Measurements from ENCODE around the gene CLK3. TPM values are rescaled to one million over a fixed set of nuclear protein-coding genes. Genes with fewer than 3 reads are reported as not detected.
A peak's percentile ranks its signal among the peaks of the same experiment; 100 is the strongest.

CLK3 gene
- total and polyA plus RNA-seq, 10 of the 15 experiments (the other 5 are each of a cell fraction or from before 2014, with no cell fraction given) = 3.3 to 169 (median 66.2) TPM

DNA sequence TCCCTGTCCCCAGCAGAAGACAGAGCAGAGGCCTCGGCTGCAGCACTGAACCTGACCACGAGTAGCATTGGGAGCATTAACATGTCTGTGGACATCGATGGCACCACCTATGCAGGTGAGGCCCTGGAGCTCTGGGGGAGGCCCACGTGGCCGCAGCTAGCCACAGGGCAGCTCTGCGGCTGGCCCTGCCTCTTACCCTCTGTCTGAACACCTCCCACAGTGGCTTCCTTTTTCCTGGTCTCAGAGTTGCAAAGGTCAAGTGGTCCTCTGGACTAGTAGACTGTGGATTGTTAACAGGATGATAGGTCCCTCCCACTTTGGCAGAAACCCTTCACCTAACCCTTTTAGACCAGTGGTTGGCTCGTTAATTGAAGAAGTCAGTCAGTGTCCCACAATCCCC, 22.5 kb upstream of the CLK3 start (continued):
- TF ChIP-seq RELA (IDR thresholded peaks at IDR 0.05; ENCODE audit: borderline replicate concordance, partially characterized antibody) (no peak), ZNF207 (IDR thresholded peaks at IDR 0.05; ENCODE audit: borderline replicate concordance) (no peak), TCF7 (IDR thresholded peaks at IDR 0.05; ENCODE audit: borderline replicate concordance) (no peak), IKZF1 (conservative IDR thresholded peaks at IDR 0.05) (no peak), ZNF217 (IDR thresholded peaks at IDR 0.05) (no peak), YBX1 (IDR thresholded peaks at IDR 0.05) (no peak), POLR2A (IDR thresholded peaks at IDR 0.05; ENCODE audit: low read depth, low read length) (no peak; the same call in 1 of the 2 replicates)

DNA sequence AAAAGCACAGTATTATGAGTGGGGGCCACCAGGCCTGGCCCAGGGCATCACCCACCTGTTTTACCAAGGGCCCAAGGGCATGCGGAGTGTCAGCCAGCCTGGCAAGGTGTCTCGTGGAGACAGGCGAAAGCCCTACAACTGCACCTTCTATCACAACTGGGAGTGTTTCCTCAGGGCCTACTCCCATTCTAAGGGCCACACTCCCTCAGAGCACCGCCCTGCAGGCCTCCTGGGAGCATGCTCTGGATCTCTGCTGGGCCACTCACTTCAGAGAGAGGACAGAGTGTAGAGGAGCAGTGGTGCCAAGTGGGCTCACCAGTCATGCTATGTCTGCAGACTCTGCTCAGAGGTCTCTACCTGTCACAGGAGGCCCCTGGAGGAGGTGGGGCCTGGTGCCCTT, 21.2 kb upstream of the CLK3 start:
- in situ Hi-C loops (cut with MboI) (no loop called here), intact Hi-C loops (cut with micrococcal nuclease; ENCODE audit: unreplicated experiment) (no loop called here)
- TF ChIP-seq NFIC (IDR thresholded peaks at IDR 0.05; ENCODE audit: low read depth, low read length) = no peak
- peak; percentile 19; the same call in 1 of the 2 replicates for TF ChIP-seq POLR2AphosphoS5 (IDR thresholded peaks at IDR 0.05; ENCODE audit: low read length)
- no peak for TF ChIP-seq RB1 (IDR thresholded peaks at IDR 0.05; ENCODE audit: borderline replicate concordance)
- ChIA-PET SMC1A (ENCODE audit: uncharacterized antibody, unreplicated experiment) (no interaction called here), POLR2A (interaction anchor here (0.7 kb wide), 1 partner anchor 48 kb away, joined by 3 read pairs; no protein-coding TSS in a partner anchor), CTCF (interaction anchor here (0.6 kb wide), 1 partner anchor 36 kb away, joined by 3 read pairs; no protein-coding TSS in a partner anchor), RAD21 (ENCODE audit: unreplicated experiment) (no interaction called here)
- Histone ChIP-seq H3K27ac (ENCODE audit: control insufficient read depth, insufficient read depth) (no peak overlapping the region), H3K36me3 (ENCODE audit: control insufficient read depth in 2 of 2, insufficient read depth in 2 of 2, low read length in 1 of 2) (peaks cover 35 to 38% of the 10 kb centered on the region in 2 experiments), H3K4me3 (no peak overlapping the region), H3K79me2 (ENCODE audit: control insufficient read depth, insufficient read depth, low read length) (peaks cover 3% of the 10 kb centered on the region), H3K4me1 (ENCODE audit: control insufficient read depth, insufficient read depth, low read length) (peaks cover 10% of the 10 kb centered on the region; the same call in 1 of the 2 replicates), H3K9ac (ENCODE audit: control insufficient read depth, insufficient read depth, low read length) (no peak overlapping the region), H2AFZ (ENCODE audit: control insufficient read depth, low read depth, low read length) (no peak overlapping the region), H4K20me1 (ENCODE audit: control insufficient read depth, insufficient read depth) (no peaks in the 10 kb centered on the region), H3K9me3 (replicated peaks; ENCODE audit: control insufficient read depth, insufficient read depth, low read length) (no peaks in the 10 kb centered on the region), H3K27me3 (replicated peaks in 1 of 2; ENCODE audit: control insufficient read depth in 2 of 2, insufficient read depth in 2 of 2, low read length in 1 of 2) (no peaks in the 10 kb centered on the region), H3K4me2 (ENCODE audit: control insufficient read depth, insufficient read depth) (no peak overlapping the region)
- no TSS peak for BruUV-seq (replicated peaks)
- DNase-seq (ENCODE audit: low read depth, low spot score) (no peak), FAIRE-seq (no peak), ATAC-seq (no peak)
- 98% methylated on average over 4 of the region's 4 CpGs for WGBS (ENCODE audit: insufficient coverage, insufficient replicate concordance, low lambda C conversion rate, missing lambda C conversion rate)
